Esophagus squamous epithelium (tissue), 5 donors: ENCODE data around the gene LAMTOR5. TPM values are rescaled to one million over a fixed set of nuclear protein-coding genes. Genes with fewer than 3 reads are reported as not detected.

Source experiments
- DNase-seq: peaks from one replicate; lab custom pipeline; 2025; lab: John Stamatoyannopoulos, UW
- H3K27ac ChIP-seq, 4 donors: fragments of 200-600 bp; sonication (generic); one replicate each; pipeline ENCODE4 v1.5.1; 2016 to 2019; ENCODE audit warnings: mild to moderate bottlenecking in 1 of 4
- H3K27me3 ChIP-seq, 4 donors: fragments of 200-600 bp; sonication (generic); 1 replicate in 3 of 4; 2 replicates in 1 of 4; pipeline versions ENCODE4 v1.5.1 to v1.6.0; 2017 to 2021; ENCODE audit warnings: antibody characterized with exemption in 1 of 4
- H3K36me3 ChIP-seq, 3 donors: fragments of 200-600 bp; sonication (generic); one replicate each; pipeline ENCODE4 v1.5.1; 2016 to 2019
- H3K4me1 ChIP-seq, 3 donors: fragments of 200-600 bp; sonication (generic); one replicate each; pipeline ENCODE4 v1.5.1; 2017 to 2019
- H3K4me3 ChIP-seq, 4 donors: fragments of 200-600 bp; sonication (generic); 1 replicate in 3 of 4; 2 replicates in 1 of 4; pipeline ENCODE4 v1.5.1; 2016 to 2019; ENCODE audit warnings: mild to moderate bottlenecking in 2 of 4, moderate library complexity in 1 of 4
- H3K9me3 ChIP-seq, 3 donors: fragments of 200-600 bp; sonication (generic); one replicate each; pipeline ENCODE4 v1.5.1; 2016 to 2019
- CTCF ChIP-seq, 6 experiments: fragments of 450-650 bp in 4 of 6; fragments of 200-600 bp in 2 of 6; sonication (generic) in 2 of 6; IDR thresholded peaks; one replicate each; pipeline ENCODE4 v1.5.1; 2016 to 2019; ENCODE audit warnings: antibody characterized with exemption in 6 of 6, mild to moderate bottlenecking in 4 of 6, moderate library complexity in 4 of 6
- POLR2A ChIP-seq, 4 donors: fragments of 450-650 bp; IDR thresholded peaks; one replicate each; pipeline ENCODE4 v1.6.1; 2017; ENCODE audit warnings: antibody characterized with exemption in 4 of 4, mild to moderate bottlenecking in 4 of 4, moderate library complexity in 3 of 4
- WGBS, 2 donors: methylation state at CpG; one replicate each; pipeline ENCODE4 v1.1.5; 2018; 5-methylcytosine and 5-hydroxymethylcytosine counted together
- intact Hi-C: fragments of 100-400 bp; cut with DNase I; formaldehyde crosslinking; loops from one replicate; pipeline ENCODE4 v1.15.0; 2022
- total RNA-seq, 4 donors: library from RNA; depleted of rRNA; stranded (reverse); fragments of >200 nt; gene quantifications; one replicate each; pipeline ENCODE4 v1.1.0, GENCODE V29; 2016
- donor health status: DM: yes; HTN: yes; CAD: no.

Gene LAMTOR5
- total RNA-seq, 4 donors from 2014 or later = 31.6 to 113 (median 99.1) TPM

- Histone ChIP-seq H3K36me3 (no peaks in the 10 kb centered on the region), H3K9me3 (no peaks in the 10 kb centered on the region), H3K27ac (no peak overlapping the region), H3K4me1 (no peaks in the 10 kb centered on the region), H3K27me3 (peaks cover 0 to 40% (median 0%) of the 10 kb centered on the region in 4 donors), H3K4me3 (no peak overlapping the region)
- intact Hi-C loops = no loop called here
- DNase-seq = no peak
- WGBS, 2 donors = 51 to 74% methylated on average over 7 of the region's 7 CpGs
- TF ChIP-seq POLR2A (IDR thresholded peaks at IDR 0.05) = no peak
- TF ChIP-seq CTCF (IDR thresholded peaks at IDR 0.05) = no peak
Measured at GRCh38 chr1:110452330-110452729, 44.8 kb upstream of the LAMTOR5 start.

GRCh38 chr1:110450929-110451328, 43.4 kb upstream of the LAMTOR5 start, which contains the start of gene PROK1:
Gene PROK1, plus strand, starts transcription at chr1:110451149. Its CDS starts 68 bp downstream, at chr1:110451217.
- no peaks in the 10 kb centered on the region for H3K36me3 ChIP-seq
- TF ChIP-seq POLR2A (IDR thresholded peaks at IDR 0.05) (no peak), CTCF (IDR thresholded peaks at IDR 0.05) (no peak)
- H3K27ac ChIP-seq = no peak within 1 kb of the TSS
- intact Hi-C loops = no loop called here
- H3K27me3 ChIP-seq = peaks cover 0 to 40% (median 0%) of the 10 kb centered on the region in 4 donors
- WGBS, 2 donors = 69 to 92% methylated on average over 2 to 6 of the region's 8 CpGs
- no peaks in the 10 kb centered on the region for H3K4me1 ChIP-seq
- no peak for DNase-seq
- H3K4me3 ChIP-seq = no peak within 1 kb of the TSS
- H3K9me3 ChIP-seq = no peaks in the 10 kb centered on the region

GRCh38 chr1:110449661-110450651, 42.5 kb upstream of the LAMTOR5 start:
- Histone ChIP-seq H3K4me1 (no peaks in the 10 kb centered on the region), H3K27ac (no peak overlapping the region), H3K9me3 (no peaks in the 10 kb centered on the region), H3K4me3 (no peak overlapping the region), H3K36me3 (no peaks in the 10 kb centered on the region), H3K27me3 (peaks cover 0 to 40% (median 0%) of the 10 kb centered on the region in 4 donors)
- intact Hi-C loops = no loop called here
- WGBS, 2 donors = 51 to 53% methylated on average over 7 to 11 of the region's 12 CpGs
- TF ChIP-seq POLR2A (IDR thresholded peaks at IDR 0.05) = no peak
- no peak for TF ChIP-seq CTCF (IDR thresholded peaks at IDR 0.05)
- no peak for DNase-seq

- Histone ChIP-seq H3K36me3 (no peaks in the 10 kb centered on the region), H3K27me3 (peaks cover 0 to 7% (median 0%) of the 10 kb centered on the region in 4 donors), H3K4me1 (peaks cover 0 to 7% (median 0%) of the 10 kb centered on the region in 3 donors), H3K9me3 (no peaks in the 10 kb centered on the region), H3K27ac (no peak overlapping the region), H3K4me3 (no peak overlapping the region)
- no peak for DNase-seq
- 72 to 80% methylated on average over 8 of the region's 8 CpGs for WGBS, 2 donors
- TF ChIP-seq POLR2A (IDR thresholded peaks at IDR 0.05) (no peak), CTCF (IDR thresholded peaks at IDR 0.05) (no peak)
- intact Hi-C loops = no loop called here
Measured at GRCh38 chr1:110444561-110444960, 37.1 kb upstream of the LAMTOR5 start.

- no peak overlapping the region for H3K27ac ChIP-seq
- peaks cover 0 to 7% (median 0%) of the 10 kb centered on the region in 3 donors for H3K4me1 ChIP-seq
- DNase-seq = no peak
- no peak overlapping the region for H3K4me3 ChIP-seq
- WGBS, 2 donors = 65 to 86% methylated on average over 7 to 8 of the region's 8 CpGs
- peaks cover 0 to under 1% (median 0%) of the 10 kb centered on the region in 4 donors for H3K27me3 ChIP-seq
- intact Hi-C loops = no loop called here
- no peaks in the 10 kb centered on the region for H3K36me3 ChIP-seq
- TF ChIP-seq POLR2A (IDR thresholded peaks at IDR 0.05) (no peak), CTCF (IDR thresholded peaks at IDR 0.05) (no peak)
- no peaks in the 10 kb centered on the region for H3K9me3 ChIP-seq
Measured at GRCh38 chr1:110443451-110443850, 36.0 kb upstream of the LAMTOR5 start.
